Lung (tissue), 12 donors: ENCODE data around the gene NOS1. TPM values are rescaled to one million over a fixed set of nuclear protein-coding genes. Genes with fewer than 3 reads are reported as not detected.

Source experiments
- ATAC-seq: fragments of 200-7000 bp; cut with Tn5 transposase; one replicate; pipeline ENCODE4 v1.9.1; 2020; ENCODE audit warnings: moderate number of reproducible peaks; ENCODE audit not compliant: insufficient read depth, low FRiP score
- DNase-seq, 3 donors: peaks; one replicate each; pipeline ENCODE4 v3.0.0-alpha.2; 2013 to 2017
- H3K27ac ChIP-seq, 2 donors: one replicate each; pipeline ENCODE4 v1.5.1; 2013; ENCODE audit warnings: mild to moderate bottlenecking in 2 of 2, moderate library complexity in 2 of 2, control low read depth in 1 of 2, inconsistent platforms in 1 of 2, low read depth in 1 of 2, low read length in 1 of 2
- H3K27me3 ChIP-seq, 3 donors: one replicate each; pipeline ENCODE4 v1.5.1; 2013; ENCODE audit warnings: low read length in 2 of 3; ENCODE audit not compliant: control insufficient read depth in 3 of 3, insufficient read depth in 3 of 3
- H3K36me3 ChIP-seq, 4 donors: one replicate each; pipeline ENCODE4 v1.5.1; 2013; ENCODE audit warnings: low read length in 4 of 4, mild to moderate bottlenecking in 1 of 4, moderate library complexity in 1 of 4; ENCODE audit not compliant: control insufficient read depth in 4 of 4, insufficient read depth in 4 of 4
- H3K4me1 ChIP-seq, 5 donors: one replicate each; pipeline ENCODE4 v1.5.1; 2013; ENCODE audit warnings: low read length in 5 of 5, mild to moderate bottlenecking in 2 of 5, moderate library complexity in 1 of 5; ENCODE audit not compliant: control insufficient read depth in 5 of 5, insufficient read depth in 5 of 5
- H3K4me3 ChIP-seq: one replicate; pipeline ENCODE4 v1.5.1; 2013; ENCODE audit warnings: mild to moderate bottlenecking, control low read depth, moderate library complexity
- H3K9ac ChIP-seq, 2 donors: one replicate each; pipeline ENCODE4 v1.5.1; 2013; ENCODE audit warnings: low read length in 2 of 2, control low read depth in 1 of 2; ENCODE audit not compliant: insufficient read depth in 1 of 2
- H3K9me3 ChIP-seq, 4 donors: one replicate each; pipeline ENCODE4 v1.5.1; 2013; ENCODE audit warnings: low read length in 3 of 4, mild to moderate bottlenecking in 1 of 4, moderate library complexity in 1 of 4; ENCODE audit not compliant: control insufficient read depth in 4 of 4, insufficient read depth in 3 of 4
- WGBS, 2 donors: extraction: QIAGEN DNeasy Blood & Tissue Kit; methylation state at CpG; one replicate each; pipeline ENCODE4 v1.1.7; 2013; 5-methylcytosine and 5-hydroxymethylcytosine counted together
- polyA plus RNA-seq, 2 donors: library from polyadenylated mRNA; stranded (reverse); fragments of 200-250 nt; gene quantifications; one replicate each; pipeline ENCODE4 v1.2.1, GENCODE V29; 2013
- total RNA-seq, 2 donors: library from RNA; depleted of rRNA in 1 of 2; stranded (reverse); fragments of >200 nt in 1 of 2; gene quantifications; one replicate each; pipeline ENCODE4 v1.2.1, GENCODE V29; 2014 to 2021
- TF ChIP-seq, protein P1 (sequence below): IDR thresholded peaks from 2 replicates; pipeline ENCODE4 v1.5.1; 2012; ENCODE audit warnings: mild to moderate bottlenecking; ENCODE audit errors: control extremely low read depth, extremely low read depth
- donor health status: control.
- donor health status: control.
- donor health status: Bipolar disorder and iron deficiency.
- donor health status: healthy.
- donor health status: DM: yes; HTN: yes; CAD: no.

NOS1 gene
- total and polyA plus RNA-seq, 4 donors, result 0.25 to 2.4 (median 0.74) TPM

DNA sequence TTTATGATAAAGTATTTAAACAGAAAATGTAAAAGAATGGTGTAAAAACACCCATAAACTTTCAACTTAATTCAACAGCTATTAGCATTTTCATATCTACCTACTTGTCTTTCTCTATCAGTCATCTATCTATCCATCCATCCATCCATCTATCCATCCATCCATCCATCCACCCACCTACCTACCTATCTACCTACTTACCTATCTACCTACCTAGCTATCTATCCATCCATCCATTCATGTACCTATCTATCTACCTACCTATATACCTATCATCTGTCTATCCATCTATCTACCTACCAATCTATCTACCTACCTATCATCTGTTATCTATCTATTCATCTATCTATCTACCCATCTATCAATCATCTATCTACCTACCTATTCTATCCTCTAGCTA lies 8.5 kb downstream of the NOS1 start:
- Histone ChIP-seq H3K27ac (no peak overlapping the region), H3K4me3 (no peak overlapping the region), H3K9me3 (no peaks in the 10 kb centered on the region), H3K9ac (no peak overlapping the region), H3K27me3 (peaks cover 0 to 34% (median 13%) of the 10 kb centered on the region in 3 donors), H3K36me3 (no peaks in the 10 kb centered on the region), H3K4me1 (no peaks in the 10 kb centered on the region)
- TF ChIP-seq, protein P1, sequence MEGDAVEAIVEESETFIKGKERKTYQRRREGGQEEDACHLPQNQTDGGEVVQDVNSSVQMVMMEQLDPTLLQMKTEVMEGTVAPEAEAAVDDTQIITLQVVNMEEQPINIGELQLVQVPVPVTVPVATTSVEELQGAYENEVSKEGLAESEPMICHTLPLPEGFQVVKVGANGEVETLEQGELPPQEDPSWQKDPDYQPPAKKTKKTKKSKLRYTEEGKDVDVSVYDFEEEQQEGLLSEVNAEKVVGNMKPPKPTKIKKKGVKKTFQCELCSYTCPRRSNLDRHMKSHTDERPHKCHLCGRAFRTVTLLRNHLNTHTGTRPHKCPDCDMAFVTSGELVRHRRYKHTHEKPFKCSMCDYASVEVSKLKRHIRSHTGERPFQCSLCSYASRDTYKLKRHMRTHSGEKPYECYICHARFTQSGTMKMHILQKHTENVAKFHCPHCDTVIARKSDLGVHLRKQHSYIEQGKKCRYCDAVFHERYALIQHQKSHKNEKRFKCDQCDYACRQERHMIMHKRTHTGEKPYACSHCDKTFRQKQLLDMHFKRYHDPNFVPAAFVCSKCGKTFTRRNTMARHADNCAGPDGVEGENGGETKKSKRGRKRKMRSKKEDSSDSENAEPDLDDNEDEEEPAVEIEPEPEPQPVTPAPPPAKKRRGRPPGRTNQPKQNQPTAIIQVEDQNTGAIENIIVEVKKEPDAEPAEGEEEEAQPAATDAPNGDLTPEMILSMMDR, result no peak
- DNase-seq (no peak), ATAC-seq (no peak)

DNA sequence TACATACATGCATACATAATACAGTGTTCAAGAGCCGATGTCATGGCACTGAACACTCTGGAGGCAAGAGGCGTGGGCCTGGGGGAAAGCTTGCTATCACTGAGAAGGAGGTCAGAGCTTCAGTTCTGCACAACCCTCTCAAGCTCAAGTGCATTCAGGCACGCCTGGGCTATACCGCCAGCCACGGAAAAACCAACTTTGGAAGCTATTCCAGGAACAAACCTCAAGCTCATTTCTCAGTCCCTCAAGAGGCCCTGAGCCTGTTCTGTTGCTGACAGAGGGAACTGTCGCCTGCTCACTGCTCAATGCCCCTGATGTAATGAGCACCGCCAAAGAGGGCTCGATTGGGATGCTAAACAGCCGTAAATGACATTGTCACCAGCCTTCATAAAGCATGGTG lies 9.2 kb downstream of the NOS1 start:
- H3K4me3 ChIP-seq, result no peak overlapping the region
- H3K36me3 ChIP-seq, result no peaks in the 10 kb centered on the region
- no peaks in the 10 kb centered on the region for H3K9me3 ChIP-seq
- H3K27ac ChIP-seq, result no peak overlapping the region
- H3K9ac ChIP-seq, result no peak overlapping the region
- DNase-seq, result no peak
- peaks cover 0 to 28% (median 8%) of the 10 kb centered on the region in 3 donors for H3K27me3 ChIP-seq
- TF ChIP-seq, protein P1, result no peak
- H3K4me1 ChIP-seq, result no peaks in the 10 kb centered on the region
- no peak for ATAC-seq
- whole genome bisulfite sequencing, 2 donors, result 72 to 76% methylated on average over 9 of the region's 9 CpGs

DNA sequence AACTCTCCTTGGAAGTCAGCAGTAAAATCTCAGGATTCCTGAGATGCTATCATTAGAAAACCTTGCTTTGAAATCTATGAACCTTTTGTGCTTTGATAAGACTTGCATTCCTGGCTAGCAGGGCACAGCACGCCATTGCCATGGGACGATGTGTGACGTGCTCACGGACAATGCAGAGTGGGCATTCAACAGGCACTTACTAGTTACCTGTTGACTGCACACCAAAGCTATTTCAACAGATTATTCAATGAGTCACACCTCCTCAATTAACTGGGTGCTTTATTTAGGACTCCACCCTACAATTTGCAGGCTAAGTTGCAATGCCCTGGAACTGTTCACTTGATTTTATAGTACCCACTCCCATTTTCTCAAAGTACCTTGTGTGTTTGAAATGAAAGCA lies 11.3 kb downstream of the NOS1 start:
- Histone ChIP-seq H3K27me3 (peaks cover 0 to 18% (median 6%) of the 10 kb centered on the region in 3 donors), H3K36me3 (no peaks in the 10 kb centered on the region), H3K4me1 (no peaks in the 10 kb centered on the region), H3K9ac (no peak overlapping the region), H3K9me3 (no peaks in the 10 kb centered on the region), H3K4me3 (no peak overlapping the region), H3K27ac (no peak overlapping the region)
- TF ChIP-seq, protein P1, result no peak
- ATAC-seq (no peak), DNase-seq (no peak)
- WGBS, 2 donors, result 74 to 81% methylated on average over 4 of the region's 4 CpGs

DNA sequence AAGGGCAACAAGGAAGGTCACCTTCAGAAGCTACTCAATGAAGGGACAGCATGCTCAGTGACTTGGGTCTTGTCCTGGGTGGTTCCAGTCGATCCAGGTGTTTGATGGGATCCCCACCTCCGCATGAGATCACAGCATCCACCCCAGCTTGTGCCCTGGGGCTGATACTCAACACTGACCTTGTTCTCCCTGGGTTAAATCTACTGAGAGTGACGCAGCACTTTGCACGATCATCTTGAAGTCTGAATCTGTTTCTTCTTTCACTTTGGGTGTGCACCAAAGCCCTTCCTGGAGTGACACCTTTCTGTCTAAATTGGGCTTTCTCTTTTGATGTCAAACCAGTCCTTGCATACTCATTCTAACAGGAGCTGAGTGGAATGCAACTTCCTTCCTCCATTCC lies 13.8 kb downstream of the NOS1 start:
- no peak overlapping the region for H3K27ac ChIP-seq
- TF ChIP-seq, protein P1, result no peak
- H3K9ac ChIP-seq, result no peak overlapping the region
- DNase-seq (no peak), ATAC-seq (no peak)
- no peak overlapping the region for H3K4me3 ChIP-seq
- 63% methylated on average over 4 of the region's 4 CpGs for WGBS, 2 donors
- H3K9me3 ChIP-seq, result peaks cover 0 to 2% (median 0%) of the 10 kb centered on the region in 4 donors
- H3K4me1 ChIP-seq, result no peaks in the 10 kb centered on the region
- H3K36me3 ChIP-seq, result no peaks in the 10 kb centered on the region
- peaks cover 0 to 7% (median 0%) of the 10 kb centered on the region in 3 donors for H3K27me3 ChIP-seq
